H4 (cell line): ENCODE results near the gene EGFR. TPM values are rescaled to one million over a fixed set of nuclear protein-coding genes. Genes with fewer than 3 reads are reported as not detected.

ENCODE experiments used
- DNase-seq: peaks from one replicate; pipeline ENCODE4 v3.0.0-alpha.2; 2015; ENCODE audit warnings: low spot score
- total RNA-seq: library from RNA; depleted of rRNA; stranded (reverse); fragments of >200 nt; shearing (Covaris generic); gene quantifications from 2 replicates; pipeline ENCODE4 v1.2.3, GENCODE V29; 2014

EGFR gene
- total RNA-seq, 1 experiment from 2014 or later = 16.5 TPM

DNA sequence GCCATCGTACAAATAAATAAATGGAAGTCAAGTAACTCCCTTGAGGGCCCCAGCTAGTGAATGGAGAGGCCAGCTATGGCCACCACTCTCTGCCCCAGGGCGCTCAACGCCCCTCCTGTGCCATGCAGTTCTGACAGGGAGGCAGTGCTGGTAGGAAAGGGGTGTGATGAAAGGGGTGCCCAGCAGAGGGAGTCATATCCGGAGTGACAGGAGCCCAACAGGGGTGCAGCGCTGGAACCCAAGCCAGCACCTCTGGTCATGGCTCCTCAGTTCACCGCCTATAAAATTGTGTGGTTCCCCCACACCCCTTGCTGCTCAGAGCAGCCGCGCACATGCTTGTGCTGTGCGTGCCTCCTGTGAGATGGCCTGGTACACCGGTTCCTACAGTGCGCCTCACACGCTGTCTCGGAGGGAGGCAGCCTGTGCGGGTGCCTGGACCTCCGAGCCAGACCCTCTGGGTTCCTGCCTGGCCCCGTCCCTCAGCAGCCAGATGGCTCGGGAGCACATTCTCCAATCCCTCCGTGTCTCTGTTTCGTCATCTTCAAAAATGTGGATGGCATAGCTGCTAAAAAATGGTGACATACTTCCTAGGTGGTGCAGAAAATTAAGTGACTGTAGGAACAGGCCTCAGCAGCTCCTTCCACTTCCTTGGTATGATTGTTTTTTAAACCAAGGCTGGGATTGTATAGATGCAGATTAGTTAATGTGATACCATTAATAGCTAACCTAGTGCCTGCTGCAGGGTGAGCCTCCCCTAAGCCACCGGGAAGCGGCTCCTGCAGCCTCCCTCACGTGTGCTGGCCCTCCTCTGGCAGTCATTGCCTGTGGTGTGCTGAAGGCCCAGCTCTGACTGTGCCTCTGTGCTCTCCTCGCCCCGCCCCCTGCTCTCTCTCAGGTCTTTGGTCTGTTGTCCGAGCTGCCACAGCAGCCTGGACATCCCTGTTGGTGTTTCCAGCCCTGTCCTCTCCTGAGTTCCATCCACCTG lies 125.8 kb downstream of the EGFR start:
- DNase-seq = no peak

DNA sequence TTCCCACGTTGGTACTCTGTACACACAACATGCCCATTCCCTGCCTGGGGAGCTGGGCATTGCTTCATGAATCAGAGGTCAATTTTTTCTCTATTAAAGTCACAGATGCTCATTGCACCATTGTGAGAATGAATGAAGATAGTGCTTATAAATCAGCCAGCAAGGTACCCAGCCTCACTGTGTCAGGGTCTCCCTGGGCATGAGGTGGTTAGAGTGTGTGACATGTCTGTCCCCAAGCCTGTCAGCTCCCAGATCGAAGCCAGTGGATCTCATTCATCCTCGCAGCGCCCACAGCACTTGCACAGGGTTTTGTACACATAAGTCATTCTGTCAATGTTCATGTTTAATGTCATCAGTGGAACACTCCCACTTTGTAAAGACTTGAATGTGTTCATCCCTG lies 126.8 kb downstream of the EGFR start:
- no peak for DNase-seq

DNA sequence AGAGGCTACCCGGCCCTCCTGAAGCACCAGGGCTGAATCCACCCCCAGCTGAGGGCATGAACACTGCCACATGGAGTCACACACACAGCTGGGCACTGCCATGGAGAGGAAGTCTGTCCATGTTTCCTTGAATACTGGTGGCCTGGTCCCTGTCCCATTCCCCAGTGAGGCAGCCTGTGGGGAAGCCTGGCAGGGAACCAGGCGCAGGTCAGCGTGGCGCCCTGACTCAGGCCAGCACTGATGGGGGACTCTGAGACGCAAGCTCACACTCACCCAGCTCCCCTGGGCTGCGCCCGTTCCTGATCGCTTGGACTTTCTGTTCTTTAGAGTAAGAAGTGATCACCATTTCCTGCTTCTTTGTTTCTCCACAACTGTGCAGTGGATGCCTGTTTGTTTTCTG lies 128.3 kb downstream of the EGFR start:
- no peak for DNase-seq

DNA sequence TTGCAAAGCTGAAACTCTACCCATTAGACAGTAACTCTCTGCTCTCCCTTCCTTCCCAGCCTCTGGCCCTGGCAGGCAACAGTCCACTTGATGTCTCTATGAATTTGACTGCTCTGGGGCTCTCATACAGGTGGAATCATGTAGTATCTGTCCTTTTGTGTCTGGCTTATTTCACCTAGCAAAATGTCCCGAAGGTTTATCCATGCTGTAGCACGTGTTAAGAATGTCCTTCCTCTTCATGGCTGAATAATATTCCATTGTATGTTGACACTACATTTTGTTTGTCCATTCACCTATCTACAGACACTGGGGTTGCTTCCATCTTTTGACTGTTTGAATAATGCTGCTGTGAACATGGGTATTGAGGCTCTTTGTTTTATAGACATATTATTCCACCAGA lies 128.9 kb downstream of the EGFR start:
- DNase-seq = no peak

DNA sequence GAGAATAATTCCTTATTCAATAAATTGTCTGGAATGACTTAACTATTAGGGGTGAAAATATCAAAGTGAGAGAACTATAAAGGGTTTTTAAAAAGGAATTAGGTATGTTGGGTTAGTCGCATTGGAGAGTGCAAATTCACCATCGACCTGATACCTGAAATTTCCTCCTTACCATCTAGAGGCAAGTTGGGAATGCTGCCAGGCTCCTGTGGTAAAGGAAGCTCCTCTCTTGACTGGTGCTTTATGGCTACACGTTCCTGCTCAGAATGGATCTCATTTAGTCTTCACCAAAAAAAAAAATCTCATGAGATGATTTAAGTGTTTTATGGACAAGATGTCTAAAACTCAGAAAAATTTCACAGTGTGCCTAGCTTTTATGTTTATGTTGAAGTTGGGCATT lies 129.8 kb downstream of the EGFR start:
- DNase-seq = no peak

DNA sequence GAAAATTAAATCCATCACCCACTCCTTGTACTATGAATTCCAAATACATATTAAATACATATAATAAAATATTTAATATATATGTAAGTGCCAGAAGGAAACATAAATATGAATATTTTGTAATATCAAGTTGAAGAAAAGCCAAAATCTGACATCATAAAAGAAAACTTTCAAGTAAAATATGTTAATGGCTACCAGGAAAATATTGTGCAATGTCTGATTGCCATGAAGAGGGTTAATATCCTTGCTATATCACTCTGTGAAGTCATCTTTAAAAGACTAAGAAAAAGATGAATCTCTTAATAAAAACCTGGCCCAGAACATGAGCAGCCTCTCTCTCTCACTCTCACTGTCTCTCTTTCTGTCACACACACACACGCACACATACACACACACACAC lies 130.2 kb downstream of the EGFR start:
- no peak for DNase-seq

DNA sequence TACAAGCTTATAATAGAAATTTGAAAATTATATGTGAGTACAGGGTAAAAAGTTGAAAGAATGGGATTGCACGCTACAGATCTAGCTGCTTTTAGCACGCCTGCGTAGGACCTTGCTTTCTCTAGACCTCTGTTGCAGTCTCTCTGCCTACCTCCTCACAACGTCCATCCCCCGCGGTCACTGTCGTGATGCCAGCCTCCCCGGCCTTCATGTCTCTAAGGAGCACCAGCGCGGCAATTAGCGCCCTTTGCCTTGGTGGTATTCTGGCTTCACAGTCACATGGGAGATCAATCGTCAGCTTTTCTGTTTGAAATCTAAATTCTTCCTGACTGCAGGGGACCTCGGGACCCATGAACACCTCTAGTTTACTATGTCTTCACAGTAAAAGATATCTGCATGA lies 131.3 kb downstream of the EGFR start:
- no peak for DNase-seq

DNA sequence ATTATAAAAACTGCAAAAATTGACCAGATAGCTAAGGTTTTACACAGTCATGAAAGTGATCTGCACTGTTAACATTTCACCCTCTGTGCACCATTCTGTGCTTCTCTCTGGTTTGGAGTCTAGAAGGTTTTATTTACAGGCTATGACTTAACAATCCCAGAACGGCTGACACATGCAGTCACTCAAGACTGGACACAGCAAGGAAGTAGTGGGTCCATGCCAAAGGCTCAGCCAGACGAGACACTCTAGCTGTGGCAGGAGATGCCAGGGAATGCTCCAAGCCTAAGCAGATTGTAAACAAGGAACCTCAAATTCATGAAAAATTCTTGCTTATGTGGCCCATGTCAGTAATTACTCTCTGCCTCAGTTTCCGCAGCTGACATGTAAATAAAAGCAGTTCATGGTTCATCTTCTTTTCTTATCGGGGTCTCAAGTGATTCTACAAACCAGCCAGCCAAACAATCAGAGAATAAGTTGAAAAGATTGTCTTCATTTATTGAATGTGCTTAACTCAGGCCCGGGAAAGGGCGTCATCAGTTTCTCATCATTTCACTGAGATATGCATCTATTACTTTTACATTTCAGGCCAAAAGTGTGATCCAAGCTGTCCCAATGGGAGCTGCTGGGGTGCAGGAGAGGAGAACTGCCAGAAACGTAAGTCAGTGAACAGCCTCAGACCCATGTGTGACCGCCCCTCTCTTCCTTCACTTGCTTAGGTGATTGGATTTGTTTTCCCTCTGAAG lies 132.1 kb downstream of the EGFR start:
- no peak for DNase-seq

DNA sequence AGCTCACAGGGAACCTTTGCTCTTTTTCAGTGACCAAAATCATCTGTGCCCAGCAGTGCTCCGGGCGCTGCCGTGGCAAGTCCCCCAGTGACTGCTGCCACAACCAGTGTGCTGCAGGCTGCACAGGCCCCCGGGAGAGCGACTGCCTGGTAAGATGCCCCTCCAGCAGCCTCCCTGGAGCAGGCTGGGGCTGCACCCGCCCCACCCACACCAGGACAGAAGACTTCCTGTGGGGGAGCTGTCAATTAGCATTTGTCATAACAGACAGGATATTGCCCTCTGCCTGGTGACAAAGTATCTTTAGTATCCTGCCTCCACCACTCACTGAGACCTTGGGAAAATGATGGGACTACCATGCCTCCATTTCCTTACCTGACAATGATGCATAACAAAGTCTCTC lies 133.7 kb downstream of the EGFR start:
- DNase-seq = no peak

DNA sequence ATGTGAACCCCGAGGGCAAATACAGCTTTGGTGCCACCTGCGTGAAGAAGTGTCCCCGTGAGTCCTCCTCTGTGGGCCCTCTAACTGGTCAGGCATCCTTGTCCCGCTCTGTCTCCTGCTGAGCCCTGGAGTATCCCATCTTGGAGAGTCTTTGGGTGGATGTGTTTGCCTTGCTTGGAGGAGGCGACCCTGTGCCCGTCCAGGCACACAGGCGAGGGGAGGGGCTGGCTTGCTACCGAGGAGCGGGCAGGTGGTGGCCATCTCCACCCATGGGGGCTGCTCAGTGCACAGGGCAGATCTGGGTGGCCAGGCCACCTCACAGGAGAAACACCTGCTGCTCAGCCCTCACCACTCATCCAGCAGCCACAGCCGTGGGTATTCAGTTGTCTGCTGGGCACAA lies 135.3 kb downstream of the EGFR start:
- no peak for DNase-seq

DNA sequence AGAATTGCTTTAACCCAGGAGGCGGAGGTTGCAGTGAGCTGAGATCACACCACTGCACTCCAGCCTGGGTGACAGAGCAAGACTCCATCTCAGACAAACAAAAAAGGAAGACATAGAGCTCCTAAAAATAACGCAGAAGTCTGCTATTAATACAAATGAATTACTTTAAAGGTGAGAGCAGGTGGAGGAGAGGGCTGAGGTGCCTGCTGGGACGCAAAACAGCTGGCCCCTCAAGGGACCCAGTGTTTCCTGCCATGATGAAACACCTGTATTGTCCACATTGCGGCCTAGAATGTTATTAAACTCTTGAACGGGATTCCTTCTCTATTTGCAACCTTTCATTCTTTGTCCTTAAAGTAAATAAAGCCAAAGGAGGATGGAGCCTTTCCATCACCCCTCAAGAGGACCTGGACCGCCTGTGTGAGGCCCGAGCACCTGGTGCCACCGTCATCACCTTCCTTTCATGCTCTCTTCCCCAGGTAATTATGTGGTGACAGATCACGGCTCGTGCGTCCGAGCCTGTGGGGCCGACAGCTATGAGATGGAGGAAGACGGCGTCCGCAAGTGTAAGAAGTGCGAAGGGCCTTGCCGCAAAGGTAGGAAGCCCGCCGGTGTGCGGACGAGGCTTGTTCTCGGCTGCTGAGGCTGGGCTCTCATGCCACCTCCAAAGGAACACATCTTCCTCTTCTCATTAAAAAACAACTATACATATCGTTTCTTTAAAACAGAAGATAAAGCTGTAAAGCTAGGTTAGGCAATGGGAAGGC lies 136.7 kb downstream of the EGFR start:
- DNase-seq = no peak

DNA sequence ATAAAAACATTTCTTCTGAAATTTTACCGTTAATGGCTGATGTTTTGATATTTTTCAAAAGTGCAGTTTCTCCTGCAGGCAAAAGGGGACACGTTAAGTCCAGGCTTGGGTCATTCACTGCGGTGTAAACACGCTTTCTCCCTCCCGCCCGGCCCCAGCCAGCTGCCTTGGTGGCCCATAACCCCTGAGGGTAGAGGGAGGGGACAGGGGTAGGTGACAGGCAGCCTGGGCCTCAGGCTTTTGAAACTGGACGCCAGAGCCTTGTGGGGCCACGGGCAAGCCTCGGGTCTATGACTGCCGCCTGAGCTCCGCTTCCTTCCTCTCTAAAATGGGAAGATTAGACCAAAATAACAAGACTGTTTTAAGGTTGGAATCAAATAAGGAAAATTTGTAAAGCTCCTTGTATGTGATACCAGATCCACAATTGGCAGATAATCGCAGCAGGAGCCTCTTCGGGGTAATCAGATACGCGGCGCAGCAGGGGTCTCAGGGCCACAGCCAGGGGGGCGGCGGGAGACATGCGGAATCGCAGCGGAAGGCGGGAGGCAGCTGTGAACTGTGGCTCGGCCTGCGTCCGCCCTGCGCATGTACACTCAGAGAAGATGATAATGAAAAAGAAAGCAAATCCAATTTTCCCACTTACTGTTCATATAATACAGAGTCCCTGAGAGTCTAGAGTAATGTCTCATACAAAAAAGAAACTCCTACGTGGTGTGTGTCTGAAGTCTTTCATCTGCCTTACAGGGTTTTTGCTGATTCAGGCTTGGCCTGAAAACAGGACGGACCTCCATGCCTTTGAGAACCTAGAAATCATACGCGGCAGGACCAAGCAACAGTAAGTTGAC lies 138.3 kb downstream of the EGFR start:
- DNase-seq = no peak

DNA sequence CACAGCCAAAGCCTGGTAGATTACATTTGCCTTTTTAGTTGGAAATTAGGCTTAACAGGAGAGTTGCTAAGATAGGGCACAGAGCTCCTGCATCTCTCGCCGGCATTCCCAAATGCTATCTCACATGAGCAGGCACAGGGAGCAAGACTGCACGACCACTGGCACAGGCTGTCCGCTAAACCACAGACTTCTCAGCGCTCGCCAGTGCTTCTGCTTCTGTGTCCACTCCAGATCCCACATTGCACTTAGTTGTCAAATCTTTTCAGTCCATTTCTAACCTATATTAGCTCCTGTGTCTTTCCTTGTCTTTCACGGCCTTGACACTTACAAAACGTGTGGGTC lies 138.9 kb downstream of the EGFR start:
- DNase-seq = no peak

DNA sequence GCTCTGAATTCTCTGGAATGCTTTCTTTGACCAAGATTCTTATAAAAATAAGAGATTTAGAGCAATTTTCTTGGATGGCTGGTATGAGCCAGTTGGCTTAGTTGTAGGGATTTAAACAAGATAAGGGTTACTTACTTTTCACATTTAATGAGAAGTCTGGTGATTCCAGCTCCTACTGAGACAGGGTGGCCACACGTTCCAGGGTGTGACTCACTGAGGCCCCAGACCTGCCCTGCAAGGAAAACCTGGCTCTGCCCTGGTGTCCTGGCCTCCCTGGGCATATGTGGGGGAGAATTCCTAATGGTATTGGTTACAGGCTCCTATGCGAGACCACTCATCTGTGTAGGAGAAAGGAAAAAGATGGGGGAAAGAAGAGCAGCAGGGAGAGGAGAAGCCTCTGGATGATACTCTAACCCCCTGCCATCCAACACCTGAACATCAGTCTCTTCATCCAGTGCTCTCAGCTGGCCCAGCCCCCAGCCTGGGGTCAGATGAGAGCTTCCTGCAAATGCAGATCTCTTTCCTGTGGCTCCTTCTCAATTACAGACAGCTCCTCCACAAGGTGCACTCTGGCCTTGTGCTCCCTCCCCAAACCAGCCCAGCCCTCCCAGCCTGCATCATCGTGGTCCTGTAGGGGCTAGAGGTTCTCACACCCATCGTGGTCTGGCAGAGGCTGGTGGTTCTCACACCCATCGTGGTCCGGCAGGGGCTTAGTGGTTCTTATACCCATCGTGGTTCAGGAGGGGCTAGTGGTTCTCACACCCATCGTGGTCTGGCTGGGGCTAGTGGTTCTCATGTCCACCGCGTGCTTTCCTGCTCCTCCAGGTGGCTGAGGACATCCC lies 139.9 kb downstream of the EGFR start:
- peak; percentile 74 for DNase-seq

DNA sequence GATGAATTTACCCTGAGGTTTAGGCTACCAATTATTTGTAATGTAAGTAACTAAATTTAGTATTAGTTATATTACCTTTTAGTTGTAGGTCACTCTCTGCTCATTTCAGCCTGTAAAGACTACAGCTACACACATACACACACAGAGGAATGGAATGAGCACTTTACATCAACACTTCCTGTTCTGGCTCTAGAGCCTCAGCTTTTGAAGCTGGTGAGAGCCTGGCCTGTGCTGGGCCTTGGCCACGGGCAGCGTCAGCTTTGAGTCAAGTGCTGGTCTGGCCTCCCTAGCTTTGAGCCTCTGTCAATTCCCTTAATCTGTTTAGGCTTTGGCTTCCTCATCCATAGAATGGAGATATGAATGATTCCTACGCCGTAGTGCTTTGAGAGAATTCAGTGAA lies 141.7 kb downstream of the EGFR start:
- DNase-seq = no peak

DNA sequence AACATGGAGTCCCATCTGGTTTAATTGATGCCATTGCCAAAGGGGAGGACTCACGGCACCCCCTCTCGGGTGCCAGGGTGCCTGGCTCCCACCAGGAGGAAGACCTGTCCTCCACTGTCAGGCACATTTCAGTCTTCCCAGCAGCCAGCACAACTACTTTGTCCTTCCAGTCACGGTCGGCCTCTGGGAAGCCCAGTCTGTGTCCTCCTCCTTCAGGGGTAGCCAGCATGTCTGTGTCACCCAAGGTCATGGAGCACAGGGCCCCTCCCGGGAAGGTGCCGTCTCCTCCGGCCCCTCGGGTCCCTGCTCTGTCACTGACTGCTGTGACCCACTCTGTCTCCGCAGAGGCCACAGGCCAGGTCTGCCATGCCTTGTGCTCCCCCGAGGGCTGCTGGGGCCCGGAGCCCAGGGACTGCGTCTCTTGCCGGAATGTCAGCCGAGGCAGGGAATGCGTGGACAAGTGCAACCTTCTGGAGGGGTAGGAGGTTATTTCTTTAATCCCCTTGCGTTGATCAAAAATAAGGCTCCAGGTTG lies 142.4 kb downstream of the EGFR start:
- no peak for DNase-seq

DNA sequence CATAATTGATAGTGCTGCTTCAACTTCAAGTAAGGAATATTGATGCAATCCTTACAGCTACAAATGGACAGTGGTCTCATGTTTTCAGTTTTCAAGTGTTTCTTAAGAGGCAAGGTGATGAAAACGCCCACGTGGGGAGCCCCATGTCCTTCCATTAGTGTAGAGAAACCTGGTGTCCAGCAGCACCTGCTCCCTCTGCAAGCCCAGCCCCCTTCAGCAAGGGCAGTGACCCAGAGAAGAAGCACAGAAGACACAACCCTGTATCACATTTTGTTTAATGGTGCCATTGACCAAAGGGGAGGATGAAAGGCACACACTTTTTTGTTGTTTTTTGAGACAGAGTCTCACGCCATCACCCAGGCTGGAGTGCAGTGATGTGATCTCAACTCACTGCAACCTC lies 143.7 kb downstream of the EGFR start:
- DNase-seq = no peak

DNA sequence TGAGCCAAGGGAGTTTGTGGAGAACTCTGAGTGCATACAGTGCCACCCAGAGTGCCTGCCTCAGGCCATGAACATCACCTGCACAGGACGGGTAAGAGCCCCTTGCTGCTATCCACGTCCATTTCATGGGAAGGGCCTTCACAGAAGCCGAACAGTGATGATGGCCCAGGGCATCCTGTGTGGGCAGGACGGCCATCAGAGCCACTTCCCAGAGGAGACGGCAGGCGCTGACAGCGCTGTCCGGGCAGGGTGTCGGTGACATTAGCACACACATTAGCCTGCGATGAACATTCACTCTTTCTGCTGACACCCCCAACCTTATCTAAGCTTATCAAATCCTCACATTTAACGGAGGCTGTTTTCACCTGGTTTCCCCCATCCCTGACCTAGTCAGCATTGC lies 144.9 kb downstream of the EGFR start:
- no peak for DNase-seq

DNA sequence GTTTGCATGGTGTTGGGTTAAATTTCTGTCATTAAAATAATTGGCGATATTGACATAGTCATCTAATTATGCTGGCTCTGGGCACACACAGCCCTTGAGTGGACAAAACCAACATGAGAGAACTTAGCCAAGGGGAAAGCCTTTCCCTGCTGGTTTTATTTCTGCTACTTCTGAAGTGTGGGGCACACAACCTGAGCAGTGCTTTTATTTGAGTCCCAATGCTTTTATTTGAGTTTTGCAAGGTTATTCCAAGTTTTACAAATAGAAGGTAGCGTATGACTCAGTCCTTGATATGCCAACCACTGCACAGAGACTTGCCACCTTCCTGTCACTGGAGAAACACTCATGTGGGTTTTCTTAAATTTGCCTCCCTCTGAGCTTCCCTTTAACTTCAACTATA lies 145.7 kb downstream of the EGFR start:
- no peak for DNase-seq

DNA sequence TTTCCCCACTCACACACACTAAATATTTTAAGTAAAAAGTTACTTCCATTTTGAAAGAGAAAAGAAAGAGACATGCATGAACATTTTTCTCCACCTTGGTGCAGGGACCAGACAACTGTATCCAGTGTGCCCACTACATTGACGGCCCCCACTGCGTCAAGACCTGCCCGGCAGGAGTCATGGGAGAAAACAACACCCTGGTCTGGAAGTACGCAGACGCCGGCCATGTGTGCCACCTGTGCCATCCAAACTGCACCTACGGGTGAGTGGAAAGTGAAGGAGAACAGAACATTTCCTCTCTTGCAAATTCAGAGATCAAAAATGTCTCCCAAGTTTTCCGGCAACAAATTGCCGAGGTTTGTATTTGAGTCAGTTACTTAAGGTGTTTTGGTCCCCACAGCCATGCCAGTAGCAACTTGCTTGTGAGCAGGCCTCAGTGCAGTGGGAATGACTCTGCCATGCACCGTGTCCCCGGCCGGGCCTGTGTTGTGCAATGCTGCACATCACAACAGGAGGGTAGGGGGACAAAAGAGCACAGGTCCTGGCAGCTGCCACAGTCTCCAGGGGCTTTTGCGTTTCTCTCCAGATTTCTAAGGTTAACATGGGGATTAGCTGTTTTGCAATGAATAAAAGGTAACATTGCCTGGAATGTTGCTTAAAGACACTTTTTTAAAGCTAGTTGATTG lies 146.5 kb downstream of the EGFR start:
- DNase-seq = no peak
